NT2/D1 (cell line): Measurements from ENCODE around the gene CREB3.

Experiments used
- SUZ12 ChIP-seq: IDR thresholded peaks from 2 replicates; pipeline ENCODE4 v1.6.1; 2011; ENCODE audit not compliant: insufficient read length, insufficient read depth; ENCODE audit errors: extremely low read depth
- ZNF274 ChIP-seq: IDR thresholded peaks from 2 replicates; pipeline ENCODE4 v1.6.1; 2011; ENCODE audit warnings: mild to moderate bottlenecking, low read depth, low read length

- TF ChIP-seq ZNF274 (no peak), SUZ12 (no peak)
Measured at GRCh38 chr9:35738186-35738585, 5.7 kb downstream of the CREB3 start.
